Kidney (tissue), 14 donors: ENCODE measurements around the gene ANAPC4. TPM values are rescaled to one million over a fixed set of nuclear protein-coding genes. Genes with fewer than 3 reads are reported as not detected.
A peak's percentile ranks its signal among the peaks of the same experiment; 100 is the strongest.

ENCODE experiments used
- DNase-seq, 5 donors: peaks; one replicate each; pipeline ENCODE4 v3.0.0-alpha.2; 2013 to 2020
- FAIRE-seq: peaks from 2 replicates; lab custom pipeline; 2012; peaks lifted over from hg19 to GRCh38; lab: Jason Lieb, UNC
- H3K27ac ChIP-seq, 2 donors: one replicate each; pipeline ENCODE4 v1.7.0; 2013; ENCODE audit warnings: low read depth in 2 of 2, low read length in 2 of 2, inconsistent platforms in 1 of 2
- H3K27me3 ChIP-seq: one replicate; pipeline ENCODE4 v1.7.1; 2013; ENCODE audit warnings: low read length, inconsistent platforms; ENCODE audit not compliant: control insufficient read depth, insufficient read depth
- H3K36me3 ChIP-seq, 3 donors: one replicate each; pipeline versions ENCODE4 v1.7.0 to v1.7.1; 2013; ENCODE audit warnings: low read length in 3 of 3, control low read depth in 1 of 3, inconsistent platforms in 1 of 3; ENCODE audit not compliant: insufficient read depth in 3 of 3, control insufficient read depth in 2 of 3
- H3K4me1 ChIP-seq, 3 donors: one replicate each; pipeline versions ENCODE4 v1.7.0 to v1.7.1; 2013; ENCODE audit warnings: low read length in 3 of 3, inconsistent platforms in 1 of 3, low read depth in 1 of 3; ENCODE audit not compliant: control insufficient read depth in 2 of 3, insufficient read depth in 2 of 3
- H3K4me3 ChIP-seq, 3 donors: one replicate each; pipeline versions ENCODE4 v1.7.0 to v1.8.1; 2013; ENCODE audit warnings: low read length in 3 of 3, control low read depth in 1 of 3, inconsistent platforms in 1 of 3
- H3K9ac ChIP-seq, 3 donors: one replicate each; pipeline versions ENCODE4 v1.7.0 to v1.7.1; 2013; ENCODE audit warnings: low read length in 3 of 3, control low read depth in 1 of 3, inconsistent platforms in 1 of 3
- H3K9me3 ChIP-seq, 3 donors: one replicate each; pipeline versions ENCODE4 v1.7.0 to v1.7.1; 2013; ENCODE audit warnings: low read length in 3 of 3, control low read depth in 1 of 3, inconsistent platforms in 1 of 3; ENCODE audit not compliant: control insufficient read depth in 2 of 3, insufficient read depth in 1 of 3
- CTCF ChIP-seq: IDR thresholded peaks from 3 replicates; pipeline ENCODE4 v1.5.1; 2012; ENCODE audit warnings: mild to moderate bottlenecking, moderate library complexity, borderline replicate concordance; ENCODE audit not compliant: insufficient read depth; ENCODE audit errors: extremely low read depth
- intact Hi-C: fragments of 100-400 bp; cut with DNase I; formaldehyde crosslinking; loops from one replicate; pipeline ENCODE4 v1.11.1; 2022
- polyA plus RNA-seq: library from polyadenylated mRNA; stranded (reverse); fragments of 350-450 nt; fragmentation: Illumina TruSeq; extraction: RNeasy Lipid Tissue Mini Kit (QIAGEN cat#74804); gene quantifications from one replicate; pipeline ENCODE4 v1.2.3, GENCODE V29; 2014; ENCODE audit warnings: low read depth, low replicate concordance; ENCODE audit not compliant: insufficient read depth
- total RNA-seq: library from RNA; stranded (reverse); fragmentation: NEBNext Ultra II Directional; extraction: Animal tissue kit (Norgen Biotek cat#: 25700); gene quantifications from one replicate; pipeline ENCODE4 v1.2.1, GENCODE V29; 2021
- donor health status: control.
- donor health status: control.
- donor health status: control.
- donor health status: control.
- donor health status: control.
- donor health status: DM: yes; HTN: yes; CAD: no.
- donor health status: Normal renal cell carcinoma (clear cell type).

The ANAPC4 gene
- total and polyA plus RNA-seq, 2 donors from 2014 or later, result 16.6 to 28.4 TPM

DNA sequence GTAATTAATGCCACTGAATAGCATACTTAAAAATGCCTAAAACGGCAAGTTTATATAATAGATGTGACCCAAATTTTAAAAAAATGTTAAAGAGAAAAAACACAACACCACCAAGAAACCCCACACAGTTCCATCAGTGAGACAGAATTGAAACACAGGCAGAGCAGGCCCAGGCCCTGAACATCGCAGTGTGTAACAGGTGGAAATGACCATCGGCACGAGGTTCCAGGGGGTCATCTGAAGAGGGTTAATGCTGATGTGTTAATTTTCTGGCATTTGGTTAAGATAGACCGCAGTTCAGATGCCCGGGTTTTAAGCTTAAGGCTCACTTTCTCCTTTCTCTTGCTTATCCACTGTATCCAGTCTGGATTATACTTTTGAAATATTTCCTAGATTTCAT is 66.8 kb downstream of the ANAPC4 start:
- intact Hi-C loops, result no loop called here
- H3K9me3 ChIP-seq, result no peaks in the 10 kb centered on the region
- no peak overlapping the region for H3K9ac ChIP-seq

DNA sequence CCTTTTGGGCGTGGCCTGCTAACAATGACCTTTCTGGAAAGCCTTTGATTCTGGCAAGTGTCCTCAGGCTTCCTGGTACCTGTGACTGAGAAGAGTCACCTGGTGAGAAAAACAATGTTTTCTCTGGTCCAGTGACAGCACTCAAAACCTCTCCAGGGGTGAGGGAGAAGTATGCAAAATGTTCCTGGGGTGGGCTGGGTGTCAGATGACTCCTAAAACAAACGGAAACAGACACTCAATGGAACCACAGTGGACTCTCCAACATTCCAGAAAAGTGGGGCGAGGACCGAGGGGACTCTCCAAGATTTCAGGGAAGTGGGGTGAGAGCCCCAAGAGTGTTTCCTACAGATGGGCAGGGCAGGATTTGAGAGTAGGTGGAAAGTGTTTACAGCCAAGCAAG is 69.5 kb downstream of the ANAPC4 start:
- no peak for FAIRE-seq
- DNase-seq, result no peak
- Histone ChIP-seq H3K4me3 (no peak overlapping the region), H3K9me3 (no peaks in the 10 kb centered on the region), H3K4me1 (no peaks in the 10 kb centered on the region), H3K36me3 (no peaks in the 10 kb centered on the region), H3K27ac (no peak overlapping the region), H3K9ac (no peak overlapping the region), H3K27me3 (no peaks in the 10 kb centered on the region)
- TF ChIP-seq CTCF, result no peak
- intact Hi-C loops, result no loop called here

More for the DNA sequence above, 66.8 kb downstream of the ANAPC4 start:
- Histone ChIP-seq H3K4me3 (no peak overlapping the region), H3K4me1 (no peaks in the 10 kb centered on the region), H3K27me3 (no peaks in the 10 kb centered on the region), H3K27ac (no peak overlapping the region), H3K36me3 (no peaks in the 10 kb centered on the region)
- no peak for DNase-seq
- no peak for FAIRE-seq
- no peak for TF ChIP-seq CTCF

DNA sequence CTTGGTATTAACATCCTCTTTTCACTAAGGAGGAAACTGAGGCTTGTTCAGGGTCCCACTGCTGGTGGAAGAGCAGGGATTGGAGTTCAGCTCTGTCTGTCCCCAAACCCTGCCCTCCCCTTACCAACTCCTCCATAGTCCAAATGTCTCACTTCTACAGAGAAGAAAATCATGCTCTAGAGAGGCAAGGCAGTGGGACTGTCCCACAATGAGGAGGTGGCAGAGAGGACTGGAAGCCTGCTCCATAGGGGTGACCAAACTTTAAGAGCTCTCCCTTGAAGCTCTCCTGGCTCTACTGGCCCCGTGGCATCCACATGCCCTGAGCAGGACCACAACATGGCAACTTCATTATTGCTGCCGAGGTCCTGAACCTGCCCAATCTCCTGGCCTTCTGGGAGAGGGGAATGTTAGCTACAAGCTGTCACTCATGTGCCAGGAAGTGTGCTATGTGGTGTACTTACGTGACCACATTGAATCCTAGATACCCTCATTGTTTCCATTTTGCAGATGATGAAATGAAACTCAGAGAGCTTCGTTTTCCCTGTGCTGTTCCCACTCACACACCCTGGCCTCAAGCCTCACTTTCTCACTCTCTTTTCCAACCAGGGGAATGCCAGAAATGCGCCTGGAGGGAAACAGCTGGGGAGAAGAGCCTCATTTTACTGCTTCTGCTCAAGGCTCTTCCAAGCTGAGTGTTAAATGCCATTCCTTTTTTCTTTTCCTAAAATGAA is 71.5 kb downstream of the ANAPC4 start:
- no peaks in the 10 kb centered on the region for H3K9me3 ChIP-seq
- DNase-seq (peak in 1 of 5 donors; percentile 60), FAIRE-seq (no peak)

More for the DNA sequence above, 71.5 kb downstream of the ANAPC4 start:
- Histone ChIP-seq H3K27me3 (no peaks in the 10 kb centered on the region), H3K9ac (no peak overlapping the region), H3K4me3 (no peak overlapping the region), H3K27ac (no peak overlapping the region), H3K4me1 (no peaks in the 10 kb centered on the region), H3K36me3 (no peaks in the 10 kb centered on the region)
- TF ChIP-seq CTCF, result no peak
- intact Hi-C loops, result no loop called here
